ENCODE measurements around the gene FUS.

DNA sequence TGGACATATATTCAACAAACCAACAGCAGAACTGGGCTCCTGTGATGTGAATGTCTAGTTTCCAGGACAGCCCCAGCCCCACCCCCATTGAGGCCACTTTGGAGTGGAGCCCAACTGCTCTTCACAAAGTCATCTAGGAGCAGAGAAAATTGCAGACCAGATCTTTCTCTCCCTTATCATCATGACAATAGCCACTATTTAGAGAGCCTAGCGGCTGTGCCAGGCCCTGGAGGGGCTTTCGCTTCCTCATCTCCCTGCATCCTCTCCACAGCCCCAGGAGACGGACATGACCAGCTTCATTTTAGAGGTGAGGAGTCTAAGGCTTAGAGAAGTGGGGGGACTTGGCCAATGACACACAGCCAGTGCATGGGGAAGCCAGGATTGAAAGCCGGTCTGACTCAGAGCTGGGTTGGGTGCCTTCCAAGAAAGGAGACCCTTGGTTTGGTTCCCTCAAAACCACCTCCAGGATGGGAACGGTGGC, 45.8 kb upstream of the FUS start:
- TF ChIP-seq, protein P1, sequence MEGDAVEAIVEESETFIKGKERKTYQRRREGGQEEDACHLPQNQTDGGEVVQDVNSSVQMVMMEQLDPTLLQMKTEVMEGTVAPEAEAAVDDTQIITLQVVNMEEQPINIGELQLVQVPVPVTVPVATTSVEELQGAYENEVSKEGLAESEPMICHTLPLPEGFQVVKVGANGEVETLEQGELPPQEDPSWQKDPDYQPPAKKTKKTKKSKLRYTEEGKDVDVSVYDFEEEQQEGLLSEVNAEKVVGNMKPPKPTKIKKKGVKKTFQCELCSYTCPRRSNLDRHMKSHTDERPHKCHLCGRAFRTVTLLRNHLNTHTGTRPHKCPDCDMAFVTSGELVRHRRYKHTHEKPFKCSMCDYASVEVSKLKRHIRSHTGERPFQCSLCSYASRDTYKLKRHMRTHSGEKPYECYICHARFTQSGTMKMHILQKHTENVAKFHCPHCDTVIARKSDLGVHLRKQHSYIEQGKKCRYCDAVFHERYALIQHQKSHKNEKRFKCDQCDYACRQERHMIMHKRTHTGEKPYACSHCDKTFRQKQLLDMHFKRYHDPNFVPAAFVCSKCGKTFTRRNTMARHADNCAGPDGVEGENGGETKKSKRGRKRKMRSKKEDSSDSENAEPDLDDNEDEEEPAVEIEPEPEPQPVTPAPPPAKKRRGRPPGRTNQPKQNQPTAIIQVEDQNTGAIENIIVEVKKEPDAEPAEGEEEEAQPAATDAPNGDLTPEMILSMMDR (conservative IDR thresholded peaks at IDR 0.05 in 1 of 2, IDR thresholded peaks at IDR 0.05 in 1 of 2; ENCODE audit: low read depth in 1 of 2, low read length in 2 of 2) = no peak
- TF ChIP-seq EZH2 (IDR thresholded peaks at IDR 0.05; ENCODE audit: low read length, missing control alignments) = no peak
